ENCODE measurements around the gene ARAP2. TPM values are rescaled to one million over a fixed set of nuclear protein-coding genes. Genes with fewer than 3 reads are reported as not detected.

Gene ARAP2
- total RNA-seq: 45.3 and 45.4 TPM in 2 replicates

GRCh38 chr4:36244257-36245082 lies at the start of gene ARAP2:
Gene ARAP2 (minus strand): TSS chr4:36244514. CDS start chr4:36229486, 15,028 bp downstream.
- peaks cover 7% of the 10 kb centered on the region for H3K27me3 Mint-ChIP-seq
- intact Hi-C loops (cut with micrococcal nuclease): loop anchor here (1.0 kb wide), 5 partner anchors 11 to 150 kb away; no protein-coding TSS in a partner anchor
- H3K9me3 Mint-ChIP-seq: peaks cover 3% of the 10 kb centered on the region
- peak within 1 kb of the TSS; percentile 96 for H3K27ac Mint-ChIP-seq
- H3K4me3 Mint-ChIP-seq: peak within 1 kb of the TSS; percentile 87
- H3K36me3 Mint-ChIP-seq (ENCODE audit: low read depth): peaks cover 25% of the 10 kb centered on the region
- peaks cover 38% of the 10 kb centered on the region for H3K4me1 Mint-ChIP-seq
- peak; percentile 93 for DNase-seq

- Mint-ChIP-seq H3K4me1 (peaks cover 19% of the 10 kb centered on the region), H3K4me3 (no peak overlapping the region), H3K27ac (no peak overlapping the region), H3K27me3 (peaks cover 3% of the 10 kb centered on the region), H3K36me3 (ENCODE audit: low read depth) (peaks cover 2% of the 10 kb centered on the region), H3K9me3 (peaks cover 7% of the 10 kb centered on the region)
- no peak for DNase-seq
- intact Hi-C loops (cut with micrococcal nuclease): no loop called here
Observed at GRCh38 chr4:36292556-36293188, 48.4 kb upstream of the ARAP2 start.

DNA sequence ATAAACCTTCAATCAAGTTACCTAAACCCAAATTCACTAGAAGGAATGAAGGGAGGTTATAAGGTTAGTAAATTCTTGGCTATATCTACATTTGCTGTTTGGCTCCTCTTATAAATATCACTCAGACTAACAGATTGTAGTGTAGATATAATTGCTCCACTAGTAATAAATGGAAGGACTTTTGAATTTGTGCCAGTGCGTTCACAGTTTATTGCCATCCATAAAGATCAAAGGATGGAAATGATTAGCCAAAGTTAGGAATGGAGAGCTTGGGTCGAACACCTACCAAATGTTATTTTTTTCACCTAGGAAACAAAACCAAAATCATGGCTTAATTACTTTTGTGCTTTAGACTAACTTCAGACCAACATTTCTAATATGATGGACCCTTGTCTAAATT lies 46.3 kb upstream of the ARAP2 start:
- DNase-seq: no peak
- intact Hi-C loops (cut with micrococcal nuclease): no loop called here
- peaks cover 7% of the 10 kb centered on the region for H3K9me3 Mint-ChIP-seq
- no peak overlapping the region for H3K27ac Mint-ChIP-seq
- H3K27me3 Mint-ChIP-seq: peaks cover 3% of the 10 kb centered on the region
- no peak overlapping the region for H3K4me3 Mint-ChIP-seq
- H3K4me1 Mint-ChIP-seq: peaks cover 32% of the 10 kb centered on the region
- H3K36me3 Mint-ChIP-seq (ENCODE audit: low read depth): peaks cover 4% of the 10 kb centered on the region

- peaks cover 45% of the 10 kb centered on the region for H3K4me1 Mint-ChIP-seq
- peaks cover 6% of the 10 kb centered on the region for H3K36me3 Mint-ChIP-seq (ENCODE audit: low read depth)
- H3K4me3 Mint-ChIP-seq: no peak overlapping the region
- peaks cover 7% of the 10 kb centered on the region for H3K9me3 Mint-ChIP-seq
- no peak for DNase-seq
- intact Hi-C loops (cut with micrococcal nuclease): loop anchor here (10.0 kb wide), 1 partner anchor 314 kb away; no protein-coding TSS in a partner anchor
- H3K27ac Mint-ChIP-seq: no peak overlapping the region
- peaks cover 3% of the 10 kb centered on the region for H3K27me3 Mint-ChIP-seq
Observed at GRCh38 chr4:36288731-36289426, 44.6 kb upstream of the ARAP2 start.

GRCh38 chr4:36286481-36286871 lies 42.2 kb upstream of the ARAP2 start:
- intact Hi-C loops (cut with micrococcal nuclease): loop anchor here (1.0 to 10.0 kb wide), 12 partner anchors 8 to 312 kb away; partner anchors contain the start of gene ARAP2
- peak overlapping the region; percentile 96 for H3K27ac Mint-ChIP-seq
- no peak for DNase-seq
- peaks cover 10% of the 10 kb centered on the region for H3K36me3 Mint-ChIP-seq (ENCODE audit: low read depth)
- H3K27me3 Mint-ChIP-seq: peaks cover 3% of the 10 kb centered on the region
- H3K4me3 Mint-ChIP-seq: peak overlapping the region; percentile 42
- H3K4me1 Mint-ChIP-seq: peaks cover 62% of the 10 kb centered on the region
- peaks cover 16% of the 10 kb centered on the region for H3K9me3 Mint-ChIP-seq

- peaks cover 10% of the 10 kb centered on the region for H3K36me3 Mint-ChIP-seq (ENCODE audit: low read depth)
Observed at GRCh38 chr4:36285784-36286480, 41.6 kb upstream of the ARAP2 start.

DNA sequence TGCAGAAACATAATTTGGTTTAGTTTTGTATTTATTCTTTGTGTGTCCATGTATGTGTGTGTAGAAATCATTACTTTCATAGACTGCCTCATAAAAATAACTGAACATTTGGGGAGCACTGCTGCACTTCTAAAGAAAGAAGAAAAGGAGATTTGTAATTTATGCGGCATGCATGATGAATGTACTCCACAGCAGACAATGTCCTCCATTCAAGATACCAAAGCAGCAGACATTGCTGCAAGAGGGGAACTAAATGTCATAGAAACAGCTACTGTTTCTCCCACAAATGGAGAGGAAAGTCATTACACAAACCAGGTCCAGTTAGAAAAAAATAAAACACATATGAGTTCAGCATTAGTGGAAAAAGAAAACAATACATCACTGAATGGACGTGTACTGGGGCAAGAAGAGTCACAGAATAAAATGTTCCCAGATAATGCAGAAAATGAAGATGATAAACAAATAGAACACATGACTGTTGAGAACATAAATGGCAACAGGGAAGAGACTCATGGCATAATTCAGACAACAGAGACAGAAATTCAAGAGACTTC lies 39.7 kb upstream of the ARAP2 start:
- no peak overlapping the region for H3K4me3 Mint-ChIP-seq
- no peak for DNase-seq
- peak overlapping the region; percentile 78 for H3K27ac Mint-ChIP-seq
- H3K27me3 Mint-ChIP-seq: no peaks in the 10 kb centered on the region
- intact Hi-C loops (cut with micrococcal nuclease): loop anchor here (10.0 kb wide), 1 partner anchor 309 kb away; no protein-coding TSS in a partner anchor
- peaks cover 8% of the 10 kb centered on the region for H3K36me3 Mint-ChIP-seq (ENCODE audit: low read depth)
- H3K9me3 Mint-ChIP-seq: peaks cover 9% of the 10 kb centered on the region
- peaks cover 76% of the 10 kb centered on the region for H3K4me1 Mint-ChIP-seq

More at GRCh38 chr4:36285784-36286480, 41.6 kb upstream of the ARAP2 start:
- intact Hi-C loops (cut with micrococcal nuclease): loop anchor here (1.0 to 10.0 kb wide), 12 partner anchors 8 to 311 kb away; partner anchors contain the start of gene ARAP2
- Mint-ChIP-seq H3K27me3 (peaks cover 3% of the 10 kb centered on the region), H3K4me3 (peak overlapping the region; percentile 75), H3K9me3 (peaks cover 16% of the 10 kb centered on the region), H3K4me1 (peaks cover 65% of the 10 kb centered on the region), H3K27ac (peak overlapping the region; percentile 96)
- peak; percentile 92 for DNase-seq

- Mint-ChIP-seq H3K36me3 (ENCODE audit: low read depth) (peaks cover 8% of the 10 kb centered on the region), H3K9me3 (peaks cover 9% of the 10 kb centered on the region), H3K4me3 (peak overlapping the region; percentile 17), H3K4me1 (peaks cover 81% of the 10 kb centered on the region), H3K27me3 (no peaks in the 10 kb centered on the region), H3K27ac (peak overlapping the region; percentile 27)
- DNase-seq: no peak
- intact Hi-C loops (cut with micrococcal nuclease): loop anchor here (10.0 kb wide), 1 partner anchor 308 kb away; no protein-coding TSS in a partner anchor
Observed at GRCh38 chr4:36282503-36283030, 38.3 kb upstream of the ARAP2 start.

DNA sequence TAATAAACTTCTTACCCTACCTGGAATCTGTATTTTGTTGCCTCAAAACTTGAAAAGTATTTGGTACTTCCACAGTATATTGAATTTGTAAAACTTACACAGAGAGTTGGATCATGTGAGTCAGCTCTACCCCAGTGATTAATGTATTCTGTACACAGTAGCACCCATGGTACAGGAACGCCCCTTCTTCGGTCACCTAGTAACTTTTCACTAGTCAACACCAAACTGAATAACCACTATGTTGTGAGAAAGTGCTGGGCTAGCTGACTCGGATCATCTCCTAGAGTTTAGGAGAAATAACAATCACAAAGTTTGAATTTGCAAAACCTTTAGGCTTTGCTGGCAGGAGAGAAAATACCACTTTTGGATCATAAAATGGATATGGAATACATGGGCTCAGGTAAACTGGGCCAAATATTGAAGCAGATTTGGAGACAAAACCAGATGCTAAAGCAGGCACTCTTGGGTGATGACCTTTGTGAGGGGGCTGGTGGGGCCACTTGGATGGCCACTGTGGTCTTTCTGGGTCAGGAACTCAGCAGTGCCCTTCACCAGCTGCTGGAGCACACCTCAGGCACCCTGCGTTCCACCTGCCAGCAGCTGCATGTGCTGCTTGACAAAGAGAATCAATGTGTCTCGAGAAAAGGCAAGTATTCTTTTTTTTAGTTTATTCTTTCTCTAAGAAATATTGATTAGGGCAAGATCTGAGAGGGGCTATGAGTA lies 37.2 kb upstream of the ARAP2 start, which contains the start of gene DTHD1:
Gene DTHD1, plus strand, starts transcription at position 233 of the 723 bp plus-strand sequence. Its CDS starts 143 bp downstream, at position 376.
- peak within 1 kb of the TSS; percentile 41 for H3K4me3 Mint-ChIP-seq
- no peaks in the 10 kb centered on the region for H3K27me3 Mint-ChIP-seq
- H3K9me3 Mint-ChIP-seq: peaks cover 9% of the 10 kb centered on the region
- DNase-seq: no peak
- H3K27ac Mint-ChIP-seq: peak within 1 kb of the TSS; percentile 80
- H3K4me1 Mint-ChIP-seq: peaks cover 80% of the 10 kb centered on the region
- intact Hi-C loops (cut with micrococcal nuclease): loop anchor here (10.0 kb wide), 1 partner anchor 307 kb away; no protein-coding TSS in a partner anchor
- peaks cover 8% of the 10 kb centered on the region for H3K36me3 Mint-ChIP-seq (ENCODE audit: low read depth)

- no peak overlapping the region for H3K4me3 Mint-ChIP-seq
- peaks cover 5% of the 10 kb centered on the region for H3K36me3 Mint-ChIP-seq (ENCODE audit: low read depth)
- H3K4me1 Mint-ChIP-seq: peaks cover 78% of the 10 kb centered on the region
- intact Hi-C loops (cut with micrococcal nuclease): loop anchor here (10.0 kb wide), 1 partner anchor 306 kb away; no protein-coding TSS in a partner anchor
- peaks cover 9% of the 10 kb centered on the region for H3K9me3 Mint-ChIP-seq
- H3K27ac Mint-ChIP-seq: peak overlapping the region; percentile 80
- no peak for DNase-seq
- no peaks in the 10 kb centered on the region for H3K27me3 Mint-ChIP-seq
Observed at GRCh38 chr4:36280555-36280954, 36.2 kb upstream of the ARAP2 start.

- H3K9me3 Mint-ChIP-seq: peaks cover 12% of the 10 kb centered on the region
- DNase-seq: no peak
- peaks cover 68% of the 10 kb centered on the region for H3K4me1 Mint-ChIP-seq
- no peaks in the 10 kb centered on the region for H3K27me3 Mint-ChIP-seq
- H3K27ac Mint-ChIP-seq: peak overlapping the region; percentile 80
- peak overlapping the region; percentile 67 for H3K4me3 Mint-ChIP-seq
- intact Hi-C loops (cut with micrococcal nuclease): loop anchor here (1.0 to 2.0 kb wide), 2 partner anchors 8 to 68 kb away; no protein-coding TSS in a partner anchor
- H3K36me3 Mint-ChIP-seq (ENCODE audit: low read depth): peaks cover 4% of the 10 kb centered on the region
Observed at GRCh38 chr4:36278789-36279188, 34.5 kb upstream of the ARAP2 start.

DNA sequence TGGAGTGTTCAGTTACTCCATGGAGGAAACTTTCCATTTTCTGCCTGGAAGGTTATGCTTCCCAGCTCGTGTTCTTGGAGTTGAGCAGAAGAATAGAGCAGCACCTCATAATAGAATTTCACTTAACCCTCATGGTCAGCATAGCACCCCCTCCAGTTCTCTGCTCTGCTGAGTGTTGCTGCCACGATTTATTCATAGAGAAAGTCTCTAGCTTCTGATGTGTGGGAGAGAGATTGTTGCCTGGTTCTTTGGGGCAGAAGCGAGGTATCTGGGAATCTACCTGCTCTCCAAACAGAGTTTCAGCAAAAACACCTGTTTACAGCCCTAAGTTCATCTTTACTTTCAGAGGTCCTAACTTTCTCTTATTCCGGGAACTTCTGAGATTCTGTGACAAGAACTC lies 33.2 kb upstream of the ARAP2 start:
- intact Hi-C loops (cut with micrococcal nuclease): loop anchor here (1.0 kb wide), 2 partner anchors 8 to 22 kb away; no protein-coding TSS in a partner anchor
- peaks cover 2% of the 10 kb centered on the region for H3K36me3 Mint-ChIP-seq (ENCODE audit: low read depth)
- peak overlapping the region; percentile 60 for H3K4me3 Mint-ChIP-seq
- H3K27me3 Mint-ChIP-seq: no peaks in the 10 kb centered on the region
- H3K27ac Mint-ChIP-seq: peak overlapping the region; percentile 86
- H3K4me1 Mint-ChIP-seq: peaks cover 65% of the 10 kb centered on the region
- DNase-seq: no peak
- peaks cover 9% of the 10 kb centered on the region for H3K9me3 Mint-ChIP-seq
